Panc1 (cell line): ENCODE results near the gene WARS2. TPM values are rescaled to one million over a fixed set of nuclear protein-coding genes. Genes with fewer than 3 reads are reported as not detected.

Source experiments
- ATAC-seq: fragments of 200-7000 bp; cut with Tn5 transposase; 2 replicates; pipeline ENCODE4 v1.9.1; 2020; ENCODE audit warnings: mild to moderate bottlenecking, moderate library complexity
- BruUV-seq: library from RNA; stranded (reverse); fragments of 400-500 nt; replicated peaks from 2 replicates; lab custom pipeline; 2021; lab: Mats Ljungman, UMichigan
- CTCF ChIA-PET: fragments of 300-600 bp; sonication (Branson Sonifier 250); formaldehyde crosslinking; loops from one replicate; lab custom pipeline; 2022; ENCODE audit warnings: antibody characterized with exemption; lab: Charles Lee
- POLR2A ChIA-PET: fragments of 300-600 bp; sonication (Branson Sonifier 250); formaldehyde crosslinking; loops from one replicate; lab custom pipeline; 2022; ENCODE audit warnings: antibody characterized with exemption; lab: Charles Lee
- DNase-seq: peaks from one replicate; pipeline ENCODE4 v3.0.0-alpha.2; 2010; ENCODE audit warnings: low read depth, low spot score
- H3K27ac ChIP-seq: 2 replicates; pipeline ENCODE4 v1.5.1; 2011; ENCODE audit warnings: mild to moderate bottlenecking, low read length, inconsistent platforms
- H3K27me3 ChIP-seq: fragments of 200-500 bp; sonication (Bioruptor generic); 2 replicates; pipeline ENCODE4 v1.6.0; 2014; ENCODE audit warnings: low read length, inconsistent platforms; ENCODE audit not compliant: control insufficient read depth, insufficient read depth
- H3K36me3 ChIP-seq: fragments of 200-500 bp; sonication (Bioruptor generic); 2 replicates; pipeline ENCODE4 v1.5.1; 2014; ENCODE audit warnings: inconsistent platforms, mild to moderate bottlenecking, low read length, moderate library complexity; ENCODE audit not compliant: control insufficient read depth, insufficient read depth
- H3K4me1 ChIP-seq: 2 replicates; pipeline ENCODE4 v1.5.1; 2011; ENCODE audit warnings: inconsistent platforms, mild to moderate bottlenecking, low read length, moderate library complexity; ENCODE audit not compliant: control insufficient read depth, insufficient read depth
- H3K4me3 ChIP-seq, 2 experiments: 2 replicates each; pipeline ENCODE4 v1.5.1; 2011 to 2012; ENCODE audit warnings: low read depth in 2 of 2, low read length in 2 of 2, mild to moderate bottlenecking in 2 of 2, inconsistent platforms in 1 of 2, moderate library complexity in 1 of 2
- H3K9me3 ChIP-seq: fragments of 200-500 bp; sonication (Bioruptor generic); 2 replicates; pipeline ENCODE4 v1.5.1; 2014; ENCODE audit warnings: low read depth, mild to moderate bottlenecking, inconsistent platforms, low read length, moderate library complexity; ENCODE audit not compliant: control insufficient read depth, insufficient read depth
- POLR2AphosphoS5 ChIP-seq: IDR thresholded peaks from 2 replicates; pipeline ENCODE4 v1.6.1; 2012; ENCODE audit warnings: mild to moderate bottlenecking, low read depth, low read length, moderate library complexity
- SIN3A ChIP-seq: IDR thresholded peaks from 2 replicates; pipeline ENCODE4 v1.6.1; 2012; ENCODE audit warnings: low read depth, mild to moderate bottlenecking, low read length, moderate library complexity, borderline replicate concordance; ENCODE audit not compliant: insufficient read depth
- TCF7L2 ChIP-seq: IDR thresholded peaks from 2 replicates; pipeline ENCODE4 v1.6.1; 2011; ENCODE audit warnings: mild to moderate bottlenecking, low read depth, low read length, inconsistent platforms
- in situ Hi-C: cut with HindIII; loops from 2 replicates; pipeline ENCODE4 v1.10.0; 2016; ENCODE audit warnings: low sequenced_read_pairs, low pct_unique_long_range_greater_than_20kb
- intact Hi-C: fragments of 100-400 bp; cut with micrococcal nuclease; formaldehyde crosslinking; loops from one replicate; pipeline ENCODE4 v1.10.0; 2022; ENCODE audit not compliant: unreplicated experiment
- total RNA-seq: library from RNA; stranded (reverse); gene quantifications from one replicate; pipeline ENCODE4 v1.2.1, GENCODE V29; 2021; ENCODE audit not compliant: unreplicated experiment
- TF ChIP-seq, protein P1 (sequence below): fragments of 450-650 bp; IDR thresholded peaks from 2 replicates; pipeline ENCODE4 v1.5.1; 2017; ENCODE audit warnings: mild to moderate bottlenecking
- TF ChIP-seq, protein P2 (sequence below), 2 experiments: IDR thresholded peaks; 2 replicates each; pipeline ENCODE4 v1.6.1; 2011 to 2012; ENCODE audit warnings: low read depth in 2 of 2, control low read depth in 1 of 2, low read length in 1 of 2, mild to moderate bottlenecking in 1 of 2, moderate library complexity in 1 of 2; ENCODE audit not compliant: insufficient read depth in 1 of 2

Gene WARS2
- total RNA-seq, 1 experiment from 2014 or later = 6.6 TPM

DNA sequence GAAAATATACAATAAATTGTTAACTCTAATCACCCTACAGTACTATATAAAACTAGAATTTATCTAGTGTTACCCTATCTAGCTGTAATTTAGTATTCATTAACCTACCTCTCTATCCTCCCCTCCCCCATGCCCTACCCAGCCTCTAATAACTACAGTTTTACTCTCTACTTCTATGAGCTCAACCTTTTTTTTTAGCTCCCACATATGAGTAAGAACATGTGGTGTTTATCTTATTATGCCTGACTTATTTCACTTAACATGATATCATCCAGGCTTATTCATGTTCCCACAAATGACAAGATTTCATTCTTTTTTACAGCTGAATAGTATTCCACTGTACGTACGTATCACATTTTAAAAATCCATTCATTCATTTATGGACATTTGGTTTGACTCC lies 46.0 kb upstream of the WARS2 start:
- no peaks in the 10 kb centered on the region for H3K4me1 ChIP-seq
- TF ChIP-seq, protein P1, sequence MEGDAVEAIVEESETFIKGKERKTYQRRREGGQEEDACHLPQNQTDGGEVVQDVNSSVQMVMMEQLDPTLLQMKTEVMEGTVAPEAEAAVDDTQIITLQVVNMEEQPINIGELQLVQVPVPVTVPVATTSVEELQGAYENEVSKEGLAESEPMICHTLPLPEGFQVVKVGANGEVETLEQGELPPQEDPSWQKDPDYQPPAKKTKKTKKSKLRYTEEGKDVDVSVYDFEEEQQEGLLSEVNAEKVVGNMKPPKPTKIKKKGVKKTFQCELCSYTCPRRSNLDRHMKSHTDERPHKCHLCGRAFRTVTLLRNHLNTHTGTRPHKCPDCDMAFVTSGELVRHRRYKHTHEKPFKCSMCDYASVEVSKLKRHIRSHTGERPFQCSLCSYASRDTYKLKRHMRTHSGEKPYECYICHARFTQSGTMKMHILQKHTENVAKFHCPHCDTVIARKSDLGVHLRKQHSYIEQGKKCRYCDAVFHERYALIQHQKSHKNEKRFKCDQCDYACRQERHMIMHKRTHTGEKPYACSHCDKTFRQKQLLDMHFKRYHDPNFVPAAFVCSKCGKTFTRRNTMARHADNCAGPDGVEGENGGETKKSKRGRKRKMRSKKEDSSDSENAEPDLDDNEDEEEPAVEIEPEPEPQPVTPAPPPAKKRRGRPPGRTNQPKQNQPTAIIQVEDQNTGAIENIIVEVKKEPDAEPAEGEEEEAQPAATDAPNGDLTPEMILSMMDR = no peak
- TF ChIP-seq SIN3A (no peak), TCF7L2 (no peak), POLR2AphosphoS5 (no peak)
- TF ChIP-seq, protein P2, sequence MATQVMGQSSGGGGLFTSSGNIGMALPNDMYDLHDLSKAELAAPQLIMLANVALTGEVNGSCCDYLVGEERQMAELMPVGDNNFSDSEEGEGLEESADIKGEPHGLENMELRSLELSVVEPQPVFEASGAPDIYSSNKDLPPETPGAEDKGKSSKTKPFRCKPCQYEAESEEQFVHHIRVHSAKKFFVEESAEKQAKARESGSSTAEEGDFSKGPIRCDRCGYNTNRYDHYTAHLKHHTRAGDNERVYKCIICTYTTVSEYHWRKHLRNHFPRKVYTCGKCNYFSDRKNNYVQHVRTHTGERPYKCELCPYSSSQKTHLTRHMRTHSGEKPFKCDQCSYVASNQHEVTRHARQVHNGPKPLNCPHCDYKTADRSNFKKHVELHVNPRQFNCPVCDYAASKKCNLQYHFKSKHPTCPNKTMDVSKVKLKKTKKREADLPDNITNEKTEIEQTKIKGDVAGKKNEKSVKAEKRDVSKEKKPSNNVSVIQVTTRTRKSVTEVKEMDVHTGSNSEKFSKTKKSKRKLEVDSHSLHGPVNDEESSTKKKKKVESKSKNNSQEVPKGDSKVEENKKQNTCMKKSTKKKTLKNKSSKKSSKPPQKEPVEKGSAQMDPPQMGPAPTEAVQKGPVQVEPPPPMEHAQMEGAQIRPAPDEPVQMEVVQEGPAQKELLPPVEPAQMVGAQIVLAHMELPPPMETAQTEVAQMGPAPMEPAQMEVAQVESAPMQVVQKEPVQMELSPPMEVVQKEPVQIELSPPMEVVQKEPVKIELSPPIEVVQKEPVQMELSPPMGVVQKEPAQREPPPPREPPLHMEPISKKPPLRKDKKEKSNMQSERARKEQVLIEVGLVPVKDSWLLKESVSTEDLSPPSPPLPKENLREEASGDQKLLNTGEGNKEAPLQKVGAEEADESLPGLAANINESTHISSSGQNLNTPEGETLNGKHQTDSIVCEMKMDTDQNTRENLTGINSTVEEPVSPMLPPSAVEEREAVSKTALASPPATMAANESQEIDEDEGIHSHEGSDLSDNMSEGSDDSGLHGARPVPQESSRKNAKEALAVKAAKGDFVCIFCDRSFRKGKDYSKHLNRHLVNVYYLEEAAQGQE (IDR thresholded peaks at IDR 0.05; ENCODE audit: insufficient read depth in 1 of 2, low read depth in 2 of 2, low read length in 1 of 2) = no peak
- H3K27me3 ChIP-seq = no peaks in the 10 kb centered on the region
- intact Hi-C loops (no loop called here), in situ Hi-C loops (no loop called here)
- no peaks in the 10 kb centered on the region for H3K9me3 ChIP-seq
- no peak overlapping the region for H3K4me3 ChIP-seq
- ATAC-seq = no peak
- ChIA-PET POLR2A (no interaction called here), CTCF (no interaction called here)
- no peaks in the 10 kb centered on the region for H3K36me3 ChIP-seq
- no peak for DNase-seq
- H3K27ac ChIP-seq = no peak overlapping the region
- no TSS peak for BruUV-seq

DNA sequence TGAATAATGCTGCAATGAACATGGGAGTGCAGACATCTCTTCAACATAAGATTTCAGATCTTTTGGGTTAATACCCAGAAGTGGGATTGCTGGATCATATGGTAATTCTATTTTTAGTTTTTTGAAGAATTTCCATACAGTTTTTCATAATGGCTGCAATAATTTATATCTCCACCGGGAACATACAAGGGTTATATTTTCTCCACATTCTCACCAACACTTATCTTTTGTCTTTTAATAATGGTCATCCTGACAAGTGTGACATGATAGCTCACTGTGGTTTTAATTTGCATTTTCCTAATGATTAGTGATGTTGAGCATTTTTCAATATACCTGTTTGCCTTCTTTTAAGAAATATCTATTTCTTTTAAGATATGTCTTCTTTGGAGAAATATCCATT lies 44.5 kb upstream of the WARS2 start:
- no peaks in the 10 kb centered on the region for H3K27me3 ChIP-seq
- ATAC-seq (no peak), DNase-seq (no peak)
- CTCF ChIA-PET = no interaction called here
- no peak overlapping the region for H3K27ac ChIP-seq
- TF ChIP-seq, protein P2 (IDR thresholded peaks at IDR 0.05; ENCODE audit: insufficient read depth in 1 of 2, low read depth in 2 of 2, low read length in 1 of 2) = no peak
- no peak for TF ChIP-seq TCF7L2
- no peak for TF ChIP-seq SIN3A
- TF ChIP-seq POLR2AphosphoS5 = no peak
- TF ChIP-seq, protein P1 = no peak
- no peaks in the 10 kb centered on the region for H3K9me3 ChIP-seq
- intact Hi-C loops = no loop called here
- no peaks in the 10 kb centered on the region for H3K36me3 ChIP-seq
- in situ Hi-C loops = no loop called here
- no peaks in the 10 kb centered on the region for H3K4me1 ChIP-seq
- BruUV-seq = no TSS peak
- POLR2A ChIA-PET = no interaction called here
- H3K4me3 ChIP-seq = no peak overlapping the region
